Caki2 (cell line): Measurements from ENCODE around the gene RPL27. TPM values are rescaled to one million over a fixed set of nuclear protein-coding genes. Genes with fewer than 3 reads are reported as not detected.
"Not testable (repeated sequence)": the region's sequence is repeated elsewhere in the genome, so short reads cannot be mapped to it uniquely, and the experiment has no call there.

Experiments
- DNase-seq: peaks from one replicate; pipeline ENCODE4 v3.0.0-alpha.2; 2015; ENCODE audit warnings: low read depth
- in situ Hi-C: cut with HindIII; loops from 2 replicates; pipeline ENCODE4 v1.10.0; 2016; ENCODE audit warnings: low sequenced_read_pairs, low pct_unique_long_range_greater_than_20kb, mixed read lengths
- total RNA-seq: library from RNA; depleted of rRNA; stranded (reverse); fragments of >200 nt; shearing (Covaris generic); gene quantifications from 2 replicates; pipeline ENCODE4 v1.2.3, GENCODE V29; 2014; ENCODE audit warnings: low replicate concordance

RPL27 gene
- total RNA-seq, 1 experiment from 2014 or later, result 1,529 TPM

- DNase-seq, result no peak
- in situ Hi-C loops, result no loop called here
These were observed 8.2 kb upstream of the RPL27 start for GRCh38 chr17:42989726-42990652.

DNA sequence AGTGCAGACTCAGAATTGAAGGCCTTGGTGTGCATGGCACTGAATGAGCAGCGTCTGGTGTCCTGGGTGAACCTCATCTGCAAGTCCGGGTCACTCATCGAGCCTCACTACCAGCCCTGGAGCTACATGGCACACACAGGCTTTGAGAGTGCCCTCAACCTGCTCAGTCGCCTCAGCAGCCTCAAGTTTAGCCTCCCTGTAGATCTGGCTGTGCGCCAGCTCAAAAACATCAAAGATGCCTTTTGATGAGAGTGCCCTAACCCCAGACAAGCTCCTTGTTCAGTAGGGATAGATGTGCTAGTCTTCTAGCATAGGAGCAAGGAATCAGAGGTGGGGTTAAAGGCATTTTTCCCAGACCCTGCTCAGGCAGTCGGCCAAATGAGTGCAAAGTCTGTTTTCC lies 6.7 kb upstream of the RPL27 start:
- no peak for DNase-seq

DNA sequence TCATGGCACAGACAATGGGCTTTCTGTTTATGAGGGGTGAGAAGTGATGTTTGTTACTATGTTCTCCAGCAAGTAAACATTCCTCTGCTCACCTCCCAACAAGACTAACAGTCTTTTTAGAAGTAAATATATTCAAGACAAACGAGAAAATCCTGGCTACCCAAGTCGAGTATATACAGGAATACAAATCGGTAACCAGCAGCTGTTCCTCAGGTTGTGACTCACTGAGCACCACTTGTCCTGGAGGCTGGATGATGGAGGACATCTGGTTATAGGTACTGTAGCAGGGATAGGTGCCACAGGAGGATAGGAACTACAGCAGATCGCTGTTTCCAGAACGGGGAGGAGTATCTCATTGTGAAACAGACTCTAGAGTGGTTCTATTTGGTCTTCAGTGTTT lies 5.3 kb upstream of the RPL27 start:
- in situ Hi-C loops, result no loop called here
- no peak for DNase-seq

More for the DNA sequence above, 6.7 kb upstream of the RPL27 start:
- in situ Hi-C loops, result no loop called here

- in situ Hi-C loops, DNase-seq: not testable (repeated sequence)
These were observed 4.3 kb upstream of the RPL27 start for GRCh38 chr17:42993913-42994312.

GRCh38 chr17:42997390-42997983 lies 732 bp upstream of the RPL27 start:
- in situ Hi-C loops, result no loop called here
- DNase-seq, result no peak

GRCh38 chr17:42999003-42999525 lies 845 bp downstream of the RPL27 start:
- no peak for DNase-seq
- in situ Hi-C loops, result no loop called here

DNA sequence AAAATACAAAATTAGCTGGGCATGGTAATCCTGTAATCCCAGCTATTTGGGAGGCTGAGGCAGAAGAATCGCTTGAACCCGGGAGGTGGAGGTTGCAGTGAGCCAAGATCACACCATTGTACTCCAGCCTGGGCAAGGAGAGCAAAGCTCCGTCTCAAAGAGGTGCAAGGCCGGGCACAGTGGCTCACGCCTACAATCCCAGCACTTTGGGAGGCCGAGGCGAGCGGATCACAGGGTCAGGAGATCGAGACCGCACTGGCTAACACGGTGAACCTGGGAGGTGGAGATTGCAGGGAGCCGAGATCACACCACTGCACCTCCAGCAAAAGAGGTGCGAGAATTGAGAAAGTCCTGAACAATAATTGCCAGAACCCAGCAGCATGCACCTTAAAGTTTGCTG lies 2.7 kb downstream of the RPL27 start:
- in situ Hi-C loops, DNase-seq: not testable (repeated sequence)

DNA sequence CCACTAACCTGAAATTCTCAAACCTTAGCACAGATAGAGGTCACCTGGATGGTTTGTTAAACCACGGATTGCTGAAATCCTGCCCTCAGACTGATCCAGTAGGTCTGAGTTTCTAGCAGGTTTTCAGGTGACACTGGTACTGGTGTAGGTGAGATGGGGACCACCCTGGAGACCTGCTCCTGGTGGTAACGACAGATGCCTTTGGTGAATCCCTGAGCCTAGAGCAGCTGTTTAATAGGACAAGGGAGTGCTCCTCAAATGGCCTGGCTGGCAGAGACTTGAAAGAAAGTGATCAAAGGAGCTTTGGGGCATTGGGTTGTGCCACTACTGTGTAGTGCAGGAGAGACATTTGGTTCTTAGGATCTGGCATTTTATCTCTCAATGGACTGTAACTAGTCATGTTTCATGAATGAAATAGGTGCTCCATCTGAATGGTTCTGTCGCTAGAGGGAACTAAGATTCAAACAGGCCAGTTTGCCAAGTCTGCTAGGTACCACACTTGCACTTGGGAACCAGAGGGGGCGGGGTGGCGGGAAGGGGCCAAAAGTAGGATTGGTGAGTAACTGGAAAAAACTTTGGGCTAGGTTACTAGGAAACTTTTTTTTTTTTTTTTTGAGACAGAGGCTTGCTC lies 5.4 kb downstream of the RPL27 start:
- in situ Hi-C loops, result no loop called here
- DNase-seq, result peak; percentile 30

GRCh38 chr17:43006639-43007551 lies 8.7 kb downstream of the RPL27 start, which contains the start of gene IFI35:
TSS of gene IFI35 (plus strand) at chr17:43006784. CDS start at chr17:43006948, 164 bp downstream.
- in situ Hi-C loops, result no loop called here
- DNase-seq, result peak; percentile 77

GRCh38 chr17:43010667-43011308 lies 12.6 kb downstream of the RPL27 start:
- DNase-seq, result peak; percentile 67
- in situ Hi-C loops, result no loop called here

DNA sequence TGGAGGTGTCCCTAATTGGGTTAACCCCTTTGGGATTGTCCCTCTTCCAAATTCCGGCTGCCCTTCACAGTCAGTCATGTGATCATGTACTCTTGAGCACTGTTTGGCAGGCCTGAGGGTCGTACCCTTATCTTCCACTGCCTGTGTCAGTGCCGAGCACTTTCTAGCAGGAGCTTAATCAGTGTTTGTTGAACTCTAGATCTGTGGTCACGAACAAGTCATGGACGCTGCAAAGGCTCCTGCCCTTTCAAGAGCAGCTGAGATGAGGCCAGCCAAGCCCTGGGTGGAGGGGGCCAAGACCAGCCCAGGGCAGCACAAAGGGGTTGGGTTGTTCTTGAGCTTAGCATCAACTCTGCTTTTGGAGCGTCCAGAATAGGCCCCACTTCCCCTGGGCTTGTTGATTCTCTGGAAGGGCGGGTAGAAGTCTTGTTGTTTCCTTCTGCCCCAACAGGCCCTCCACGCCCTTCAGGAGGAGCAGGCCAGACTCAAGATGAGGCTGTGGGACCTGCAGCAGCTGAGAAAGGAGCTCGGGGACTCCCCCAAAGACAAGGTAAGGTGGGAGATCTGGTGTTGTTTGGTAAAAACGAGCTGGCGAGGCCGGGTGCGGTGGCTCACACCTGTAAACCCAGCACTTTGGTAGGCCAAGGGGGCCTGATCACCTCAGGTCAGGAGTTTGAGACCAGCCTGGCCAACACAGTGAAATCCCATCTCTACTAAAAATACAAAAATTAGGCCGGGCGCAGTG lies 13.7 kb downstream of the RPL27 start:
- in situ Hi-C loops, result no loop called here

GRCh38 chr17:43013296-43013695 lies 15.1 kb downstream of the RPL27 start:
- in situ Hi-C loops, result no loop called here
- no peak for DNase-seq

More for the DNA sequence above, 13.7 kb downstream of the RPL27 start:
- DNase-seq, result no peak

- no peak for DNase-seq
- in situ Hi-C loops, result no loop called here
These were observed 15.9 kb downstream of the RPL27 start for GRCh38 chr17:43014020-43014648.

DNA sequence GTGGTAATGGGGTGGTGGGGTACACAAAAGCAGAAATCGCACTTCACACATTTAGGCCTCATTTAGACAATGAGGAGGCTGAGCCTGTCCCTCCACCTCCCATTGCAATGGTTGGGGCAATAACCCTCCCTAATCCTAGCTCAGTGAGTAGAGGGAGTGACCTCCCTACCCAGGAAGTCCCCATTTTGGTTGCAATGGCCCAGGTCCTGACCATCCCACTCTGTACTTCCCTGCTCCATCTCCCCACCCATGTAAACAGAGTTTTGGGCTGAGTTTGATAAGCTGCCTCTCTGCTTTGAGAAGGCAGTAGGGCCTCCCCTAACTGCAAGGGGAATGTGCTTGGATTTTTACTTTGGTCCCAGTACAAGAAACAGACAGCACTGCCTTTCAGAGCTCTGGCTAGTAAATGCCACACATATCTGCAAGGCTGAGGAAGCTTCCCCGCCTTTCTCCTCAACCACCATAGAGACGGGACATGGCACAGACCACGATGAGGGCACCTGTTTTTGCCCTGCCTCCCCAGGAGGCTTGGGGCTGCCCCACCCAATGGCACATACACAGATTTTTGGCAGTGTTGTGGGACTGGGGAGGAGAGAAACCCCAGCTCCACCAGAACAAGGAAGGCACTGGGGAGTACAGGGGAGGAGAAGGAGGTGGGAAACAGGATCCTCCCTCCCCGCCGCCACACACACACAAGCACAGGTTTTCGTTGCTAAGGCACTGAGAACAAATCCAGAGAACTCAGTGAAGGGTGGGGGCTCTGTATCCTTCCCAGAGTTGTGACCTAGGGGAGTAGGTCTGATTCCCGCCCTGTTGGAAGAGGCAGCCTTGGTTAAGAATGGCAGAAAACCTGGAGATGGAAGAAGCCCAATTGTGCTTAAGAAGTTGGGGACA lies 16.7 kb downstream of the RPL27 start:
- no peak for DNase-seq
- in situ Hi-C loops, result no loop called here

GRCh38 chr17:43015579-43015978 lies 17.4 kb downstream of the RPL27 start:
- no peak for DNase-seq
- in situ Hi-C loops, result no loop called here
